Epithelial cell of umbilical artery (primary cell): ENCODE data around the gene BIN2. TPM values are rescaled to one million over a fixed set of nuclear protein-coding genes. Genes with fewer than 3 reads are reported as not detected.

Experiments
- total RNA-seq: library from RNA; depleted of rRNA; stranded (reverse); fragments of >200 nt; gene quantifications from 2 replicates; pipeline ENCODE4 v1.2.3, GENCODE V29; 2014

BIN2 gene
- not detected in 2 replicates for total RNA-seq

GRCh38 chr12:51323966-51324895, at the start of gene BIN2:
TSS of gene BIN2 (minus strand) at chr12:51324174. CDS start at chr12:51324102, 72 bp downstream.

GRCh38 chr12:51346581-51346980, 22.6 kb upstream of the BIN2 start, which contains the start of gene CELA1:
TSS of gene CELA1 (minus strand) at chr12:51346679. CDS start at chr12:51346638, 41 bp downstream.

GRCh38 chr12:51270067-51270950, 53.7 kb downstream of the BIN2 start, which contains the start of gene SMAGP:
TSS of gene SMAGP (minus strand) at chr12:51270415. CDS start at chr12:51269278, 1,137 bp downstream.

GRCh38 chr12:51238510-51239334, 85.3 kb downstream of the BIN2 start, which contains the start of gene DAZAP2:
TSS of gene DAZAP2 (plus strand) at chr12:51238826. CDS start at chr12:51238908, 82 bp downstream.

Other genes with a start within 250 kb of the BIN2 start
- gene CSRNP2, start 240.6 kb downstream of the BIN2 start, total RNA-seq, result 16.9 and 28.0 TPM in 2 replicates
- 9.0 and 9.1 TPM in 2 replicates for gene TFCP2, start 151.0 kb downstream of the BIN2 start, total RNA-seq
- gene POU6F1, start 106.1 kb downstream of the BIN2 start, total RNA-seq, result 0.32 and 0.61 TPM in 2 replicates
- gene DAZAP2, start 85.3 kb downstream of the BIN2 start, total RNA-seq, result 52.0 and 58.5 TPM in 2 replicates
- 6.2 and 7.4 TPM in 2 replicates for gene SMAGP, start 53.8 kb downstream of the BIN2 start, total RNA-seq
- gene CELA1, start 22.5 kb upstream of the BIN2 start, total RNA-seq, result not detected in 2 replicates
- 35.7 and 52.7 TPM in 2 replicates for gene GALNT6, start 67.2 kb upstream of the BIN2 start, total RNA-seq
- 1.6 and 2.4 TPM in 2 replicates for gene SLC4A8, start 100.7 kb upstream of the BIN2 start, total RNA-seq